HG03066 (cell line): ENCODE results near the gene TLN1.

ENCODE experiments used
- ATAC-seq: cut with Tn5 transposase; IDR thresholded peaks from one replicate; pipeline ENCODE4 v1.9.1; 2021; ENCODE audit warnings: low read depth; ENCODE audit not compliant: unreplicated experiment

Gene TLN1

GRCh38 chr9:35689542-35690293 is 42.3 kb downstream of the TLN1 start, which contains the start of gene TPM2:
TPM2 (minus strand) TSS chr9:35689925; CDS start chr9:35689817, 108 bp downstream.
- no peak for ATAC-seq

DNA sequence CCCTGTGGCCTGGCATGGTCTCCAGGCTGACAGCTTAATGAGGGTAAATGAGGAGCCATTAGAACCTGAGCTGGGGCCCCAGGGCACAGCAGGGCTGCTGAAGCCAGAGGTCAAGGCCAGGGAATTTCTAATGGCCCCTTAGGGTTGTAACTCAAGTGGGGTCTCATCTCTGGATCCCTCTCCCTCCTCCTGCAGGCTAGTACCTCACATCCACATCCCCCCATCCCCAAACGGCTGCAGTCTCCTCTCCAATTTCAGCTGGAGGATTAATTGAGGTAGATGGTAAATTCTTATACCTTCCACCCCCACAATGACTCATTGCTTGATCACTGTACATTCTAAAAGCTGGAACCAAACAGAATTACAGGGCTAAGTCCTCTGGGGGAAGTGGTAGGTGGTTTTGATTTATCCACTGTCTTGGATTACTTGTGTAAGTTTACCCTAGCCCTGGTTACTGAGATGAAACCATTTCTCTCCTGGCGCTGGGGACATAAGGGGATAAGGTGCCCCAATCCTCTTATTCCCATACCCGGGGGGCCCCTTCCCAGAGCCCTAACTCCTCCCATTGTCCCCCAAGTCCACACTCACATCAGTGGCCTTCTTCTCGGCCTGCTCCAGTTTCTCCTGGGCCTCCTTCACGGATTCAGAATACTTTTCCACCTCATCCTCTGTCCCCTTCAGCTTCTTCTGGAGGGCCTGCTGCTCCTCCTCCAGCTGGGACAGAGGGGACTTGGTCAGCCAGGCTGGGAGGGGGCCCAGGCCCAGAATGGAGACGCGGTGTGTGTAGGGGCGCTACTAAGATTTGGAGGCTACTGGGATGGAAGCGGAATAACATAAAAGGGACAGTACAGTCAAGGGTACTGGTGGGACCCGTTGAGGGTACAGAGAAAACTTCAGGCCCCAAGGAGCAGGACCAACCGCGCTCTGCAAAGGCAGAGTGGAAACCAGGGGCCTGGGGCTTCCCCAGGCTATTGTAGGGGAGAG is 43.1 kb downstream of the TLN1 start:
- no peak for ATAC-seq

- no peak for ATAC-seq
Measured at GRCh38 chr9:35687972-35688557, 43.9 kb downstream of the TLN1 start.

GRCh38 chr9:35687306-35687705 is 44.7 kb downstream of the TLN1 start:
- no peak for ATAC-seq

DNA sequence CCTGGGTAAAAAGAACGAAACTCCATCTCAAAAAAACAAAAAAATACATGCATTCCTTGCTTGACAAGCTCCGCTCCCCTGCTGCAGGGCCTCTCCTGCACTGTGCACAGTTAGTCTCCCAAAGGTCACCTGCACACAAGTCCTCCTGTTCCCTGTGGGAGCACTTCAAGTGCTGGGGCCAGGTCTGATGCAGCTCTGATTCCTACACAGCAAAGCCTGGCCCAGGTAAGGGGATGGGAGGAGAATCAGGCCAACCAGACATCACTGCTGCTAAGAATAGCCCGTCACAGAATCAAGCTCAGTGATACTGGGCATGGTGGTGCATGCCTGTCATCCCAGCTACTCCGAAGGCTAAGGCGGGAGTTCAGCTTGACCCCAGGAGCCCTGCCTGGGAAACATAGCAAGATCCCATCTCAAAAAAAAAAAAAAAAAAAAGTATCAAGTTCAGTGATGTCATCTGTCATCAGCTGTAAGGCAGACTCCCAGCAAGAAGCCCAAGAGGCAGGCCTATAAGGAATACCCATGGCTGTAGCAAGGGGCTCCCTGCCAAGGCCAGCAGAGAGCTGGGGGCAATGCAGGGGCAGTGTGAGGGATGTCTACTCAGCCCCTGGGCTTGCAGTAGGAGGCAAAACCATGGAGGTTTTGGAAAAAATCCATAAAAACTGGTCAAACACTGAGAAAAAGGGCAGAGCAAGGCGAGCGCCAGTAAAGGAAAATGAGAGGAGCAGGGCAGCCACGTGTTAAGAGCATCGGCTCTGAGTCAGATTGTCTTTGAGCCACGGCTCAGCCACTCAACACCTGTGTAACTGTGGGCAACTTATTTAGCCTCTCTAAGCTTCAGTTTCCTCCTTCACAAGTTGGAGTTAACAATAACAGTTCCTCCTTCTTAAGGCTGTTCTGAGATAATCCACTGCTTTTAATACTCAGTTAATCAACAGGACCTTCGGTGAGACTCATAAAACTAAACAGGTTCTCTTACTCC is 45.5 kb downstream of the TLN1 start:
- no peak for ATAC-seq

GRCh38 chr9:35685506-35685905 is 46.5 kb downstream of the TLN1 start:
- no peak for ATAC-seq

GRCh38 chr9:35684921-35685320 is 47.1 kb downstream of the TLN1 start:
- no peak for ATAC-seq

DNA sequence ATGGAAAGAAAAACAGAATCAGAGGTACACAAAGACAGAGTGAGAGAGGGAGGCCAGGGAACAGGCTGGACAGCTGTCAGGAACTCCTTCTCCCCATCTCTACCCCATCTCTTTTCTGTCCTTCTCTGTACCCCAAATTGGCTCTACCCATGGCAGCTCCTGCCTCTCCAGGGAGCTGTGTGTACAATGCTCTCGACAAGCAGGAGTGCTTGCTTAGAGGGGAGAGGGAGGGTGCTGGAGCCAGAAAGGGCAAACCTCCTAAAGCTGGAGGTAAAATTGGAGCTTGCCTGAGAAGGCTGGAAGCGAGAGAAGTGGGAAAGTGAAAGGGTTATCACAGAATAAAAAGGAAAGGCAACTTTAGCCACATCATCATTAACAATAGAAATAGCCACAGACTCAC is 48.7 kb downstream of the TLN1 start:
- no peak for ATAC-seq

DNA sequence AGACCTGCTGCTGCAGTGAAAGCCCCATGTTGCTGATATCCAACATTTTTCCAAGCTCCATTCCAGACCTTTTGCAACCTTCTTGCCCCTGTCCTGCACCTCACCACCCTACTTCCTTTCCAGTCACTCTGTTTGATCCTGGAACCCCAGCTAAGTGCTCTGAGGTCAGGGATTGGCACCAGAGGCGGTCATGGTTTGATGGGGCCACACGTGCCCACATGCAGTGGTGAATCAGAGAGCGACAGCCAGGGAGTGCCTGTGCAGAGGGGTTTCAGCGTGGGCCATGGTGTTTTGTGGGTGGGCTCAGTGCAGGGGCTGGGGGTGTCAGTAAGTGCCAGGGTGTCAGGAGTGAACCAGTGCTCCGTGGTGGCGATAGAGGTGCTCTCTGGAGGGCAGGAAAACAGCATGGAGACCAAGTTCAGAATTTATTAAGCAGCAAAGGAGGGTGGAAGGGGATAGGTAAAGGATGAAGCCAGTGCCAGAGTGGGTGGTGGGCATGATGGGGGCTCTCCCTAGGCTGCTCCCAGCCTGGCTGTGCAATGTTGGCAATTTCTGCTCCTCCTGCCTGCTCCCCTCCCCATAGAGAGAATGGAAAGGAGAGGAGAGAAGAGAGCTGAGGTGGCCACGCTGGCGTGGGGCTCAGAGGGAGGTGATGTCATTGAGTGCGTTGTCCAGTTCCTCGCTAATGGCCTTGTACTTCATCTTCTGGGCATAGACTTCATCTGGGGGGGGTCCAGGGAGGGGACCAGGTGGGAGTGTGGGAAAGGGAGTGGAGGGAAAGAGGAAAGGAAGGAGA is 49.3 kb downstream of the TLN1 start:
- no peak for ATAC-seq

GRCh38 chr9:35682051-35682450 is 49.9 kb downstream of the TLN1 start:
- no peak for ATAC-seq

DNA sequence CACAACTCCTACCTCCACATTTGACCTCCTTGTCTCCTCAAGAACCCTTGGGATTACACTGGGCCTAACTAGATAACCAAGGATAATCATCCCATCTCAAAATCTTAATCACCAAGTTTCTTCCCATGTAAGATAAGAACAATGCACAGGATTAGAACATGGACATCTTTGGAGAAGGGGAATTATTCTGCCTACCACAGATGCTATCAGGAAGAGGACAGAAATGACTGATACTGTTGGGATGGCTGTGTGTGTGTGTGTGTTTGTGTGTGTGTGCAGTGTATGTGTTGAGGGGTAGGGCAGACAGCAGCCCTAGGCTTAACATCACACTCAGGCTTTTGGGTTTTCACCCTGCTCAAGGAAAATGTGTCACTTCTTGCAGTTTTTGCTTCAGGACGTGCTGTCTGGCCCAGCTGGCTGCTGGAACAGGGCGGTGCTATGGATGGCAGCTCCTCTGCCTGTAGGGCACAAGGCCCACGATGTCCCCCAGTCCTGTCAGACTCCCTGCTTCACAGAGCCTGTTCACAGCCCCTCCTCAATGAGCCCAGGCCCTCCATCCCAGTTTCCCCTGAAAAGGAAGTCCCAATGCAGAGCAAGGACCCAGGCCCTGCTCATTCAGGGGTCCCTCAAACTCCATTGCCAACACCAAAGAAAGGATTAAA is 50.5 kb downstream of the TLN1 start:
- no peak for ATAC-seq

- ATAC-seq = no peak
Measured at GRCh38 chr9:35680331-35681105, 51.5 kb downstream of the TLN1 start.

DNA sequence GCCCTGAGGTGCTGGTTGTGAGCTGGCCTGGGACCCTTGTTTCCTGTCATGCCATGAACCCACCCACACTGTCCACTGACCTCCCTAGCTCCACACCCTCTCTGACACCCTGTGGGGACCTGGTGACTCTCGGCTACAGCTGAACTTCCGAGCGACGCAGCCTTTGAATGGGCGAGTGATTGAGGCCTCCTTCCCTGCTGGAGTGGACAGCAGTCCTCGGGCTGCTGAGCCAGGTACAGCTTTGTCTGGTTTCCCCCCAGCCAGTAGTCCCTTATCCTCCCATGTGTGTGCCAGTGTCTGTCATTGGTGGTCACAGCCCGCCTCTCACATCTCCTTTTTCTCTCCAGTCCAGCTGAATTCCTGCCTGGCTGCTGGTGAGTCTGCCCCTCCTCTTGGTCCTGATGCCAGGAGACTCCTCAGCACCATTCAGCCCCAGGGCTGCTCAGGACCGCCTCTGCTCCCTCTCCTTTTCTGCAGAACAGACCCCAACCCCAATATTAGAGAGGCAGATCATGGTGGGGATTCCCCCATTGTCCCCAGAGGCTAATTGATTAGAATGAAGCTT is 52.1 kb downstream of the TLN1 start:
- ATAC-seq = no peak

DNA sequence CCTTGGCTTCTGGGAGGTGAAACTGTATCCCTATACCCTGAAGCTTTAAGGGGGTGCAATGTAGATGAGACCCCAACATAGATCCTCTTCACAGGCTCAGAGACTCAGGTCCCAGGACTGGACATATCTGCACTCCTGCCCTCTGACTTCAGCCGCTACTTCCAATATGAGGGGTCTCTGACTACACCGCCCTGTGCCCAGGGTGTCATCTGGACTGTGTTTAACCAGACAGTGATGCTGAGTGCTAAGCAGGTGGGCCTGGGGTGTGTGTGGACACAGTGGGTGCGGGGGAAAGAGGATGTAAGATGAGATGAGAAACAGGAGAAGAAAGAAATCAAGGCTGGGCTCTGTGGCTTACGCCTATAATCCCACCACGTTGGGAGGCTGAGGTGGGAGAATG is 52.9 kb downstream of the TLN1 start:
- no peak for ATAC-seq

- ATAC-seq = no peak
Measured at GRCh38 chr9:35675732-35676392, 56.1 kb downstream of the TLN1 start.

- ATAC-seq = no peak
Measured at GRCh38 chr9:35675204-35675603, 56.8 kb downstream of the TLN1 start.

- ATAC-seq = no peak
Measured at GRCh38 chr9:35674025-35674361, 58.0 kb downstream of the TLN1 start.
